Subcutaneous adipose tissue (tissue), 4 donors: ENCODE results near the gene C6orf15. TPM values are rescaled to one million over a fixed set of nuclear protein-coding genes. Genes with fewer than 3 reads are reported as not detected.

Source experiments
- CTCF ChIP-seq: fragments of 450-650 bp; IDR thresholded peaks from one replicate; pipeline ENCODE4 v1.5.1; 2016; ENCODE audit warnings: low read depth, mild to moderate bottlenecking, control low read depth, antibody characterized with exemption, moderate library complexity
- small RNA-seq: library from RNA; depleted of rRNA; stranded (forward); fragments of <200 nt; gene quantifications from one replicate; pipeline ENCODE3, GENCODE V24; 2016
- total RNA-seq, 4 donors: library from RNA; depleted of rRNA; stranded (reverse); fragments of >200 nt; gene quantifications; one replicate each; pipeline ENCODE4 v1.1.0, GENCODE V29; 2016

Gene C6orf15
- total RNA-seq, 4 donors from 2014 or later = not detected

- no peak for TF ChIP-seq CTCF
Measured at GRCh38 chr6:31075528-31075927, 36.8 kb downstream of the C6orf15 start.

GRCh38 chr6:31074401-31074800, 38.0 kb downstream of the C6orf15 start:
- TF ChIP-seq CTCF = no peak

DNA sequence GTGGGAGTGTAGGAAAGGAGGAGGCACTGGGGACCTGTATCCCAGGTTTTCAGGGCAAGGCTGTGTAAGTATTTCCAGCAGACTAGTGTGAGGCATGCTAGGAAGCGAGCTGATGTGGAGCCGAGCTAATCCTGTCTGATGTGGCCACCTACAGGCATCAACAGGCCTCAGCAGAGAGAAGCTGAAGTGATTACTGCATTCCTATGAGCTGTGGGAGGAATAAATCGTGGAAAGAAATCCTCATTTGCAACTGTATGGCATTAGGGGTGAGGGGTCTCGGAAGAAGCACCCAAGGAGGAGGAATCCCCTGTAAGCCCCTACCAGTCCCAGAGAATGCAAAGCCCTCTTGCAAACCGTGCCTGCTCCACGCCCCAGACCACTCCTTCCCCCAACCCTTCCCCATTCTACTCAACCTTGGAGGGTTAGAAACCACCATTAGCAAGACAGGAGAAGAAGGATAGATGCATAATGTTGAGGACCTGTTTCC, 41.6 kb downstream of the C6orf15 start:
- TF ChIP-seq CTCF = no peak

- TF ChIP-seq CTCF = no peak
Measured at GRCh38 chr6:31068669-31069340, 43.6 kb downstream of the C6orf15 start.

DNA sequence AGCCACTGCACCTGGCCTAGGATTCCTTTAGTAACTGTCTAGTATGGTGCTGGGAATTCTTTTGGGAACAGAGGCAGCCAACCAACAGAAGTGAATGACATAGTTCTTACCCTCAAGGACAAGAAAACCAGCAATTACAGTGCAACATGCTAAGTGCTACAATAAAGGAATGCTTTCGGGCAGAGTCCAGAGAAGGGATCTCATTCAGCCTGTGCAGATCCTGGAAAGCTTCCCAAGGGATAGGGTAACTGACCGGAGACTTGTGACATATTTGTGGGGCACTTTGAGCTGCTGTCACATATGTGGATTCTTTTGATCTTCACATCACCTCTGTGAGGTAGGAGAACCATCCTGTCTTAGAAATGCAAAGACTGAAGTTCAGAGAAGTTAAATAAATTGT, 46.8 kb downstream of the C6orf15 start:
- no peak for TF ChIP-seq CTCF

DNA sequence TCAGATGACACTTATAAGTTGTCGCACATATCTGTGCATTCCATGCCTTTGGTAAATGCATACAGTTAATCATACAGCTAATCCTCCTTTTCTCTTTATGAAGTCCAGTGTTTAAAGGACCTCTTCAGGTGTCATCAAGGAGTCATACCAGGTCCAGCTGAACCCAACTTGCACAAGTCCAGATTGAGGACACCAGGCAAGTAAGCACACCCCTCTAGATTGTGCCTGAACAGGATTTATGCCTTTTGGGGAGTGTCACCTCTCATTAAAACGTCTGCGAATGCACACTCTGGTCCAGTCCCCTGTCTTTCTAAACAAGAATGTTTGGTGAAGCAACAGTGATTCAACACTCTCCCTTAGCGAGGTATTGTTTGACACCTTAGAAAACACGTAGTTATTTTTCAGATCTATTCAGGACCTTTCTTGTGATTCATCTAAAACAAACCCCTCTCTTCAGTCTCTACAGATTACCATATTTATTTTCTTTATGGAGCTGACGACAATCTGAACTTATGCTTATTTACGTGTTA, 48.4 kb downstream of the C6orf15 start:
- TF ChIP-seq CTCF = no peak

Small RNA genes within 50 kb of the gene (small RNA-seq; reads per million reads assigned to genes)
- gene POLR2LP1 = not detected
- not detected for gene RNU6-1133P

Other genes with a start within 250 kb of the C6orf15 start
- gene DDR1, start 228.1 kb downstream of the C6orf15 start, total RNA-seq = 10 to 100 TPM; 14.3 to 62.0 (median 27.8) TPM
- 10 to 100 TPM in 1 of 4 donors, 1 to 10 TPM in 3; 7.3 to 19.2 (median 8.3) TPM for gene GTF2H4, start 204.4 kb downstream of the C6orf15 start, total RNA-seq
- 10 to 100 TPM in 2 of 4 donors, 1 to 10 TPM in 2; 9.1 to 40.3 (median 10.8) TPM for gene VARS2, start 198.3 kb downstream of the C6orf15 start, total RNA-seq
- gene SFTA2, start 180.4 kb downstream of the C6orf15 start, total RNA-seq = not detected
- not detected for gene MUCL3, start 171.6 kb downstream of the C6orf15 start, total RNA-seq
- not detected for gene MUC21, start 128.9 kb downstream of the C6orf15 start, total RNA-seq
- gene MUC22, start 102.1 kb downstream of the C6orf15 start, total RNA-seq = not detected
- gene PSORS1C1, start 2.2 kb upstream of the C6orf15 start, total RNA-seq = under 1 TPM; 0.33 to 0.94 (median 0.50) TPM
- not detected for gene CDSN, start 7.9 kb upstream of the C6orf15 start, total RNA-seq
- not detected for gene PSORS1C2, start 26.5 kb upstream of the C6orf15 start, total RNA-seq
- gene CCHCR1, start 45.2 kb upstream of the C6orf15 start, total RNA-seq = 10 to 100 TPM in 2 of 4 donors, 1 to 10 TPM in 2; 2.4 to 26.2 (median 9.8) TPM
- gene TCF19, start 46.0 kb upstream of the C6orf15 start, total RNA-seq = 1 to 10 TPM; 1.1 to 4.9 (median 3.6) TPM
- gene POU5F1, start 58.1 kb upstream of the C6orf15 start, total RNA-seq = 1 to 10 TPM in 1 of 4 donors, under 1 TPM in 1, not detected in 2; 0.17 to 5.5 TPM
- 100 to 1,000 TPM; 103 to 691 (median 453) TPM for gene HLA-C, start 159.5 kb upstream of the C6orf15 start, total RNA-seq
- 1,000 to 10,000 TPM in 2 of 4 donors, 100 to 1,000 TPM in 2; 568 to 1,906 (median 1,383) TPM for gene HLA-B, start 244.6 kb upstream of the C6orf15 start, total RNA-seq